NCI-H2171 (cell line): ENCODE measurements around the gene DNMT3A.

Experiments
- DNase-seq: peaks from one replicate; lab custom pipeline; 2025; lab: John Stamatoyannopoulos, UW

Gene DNMT3A

DNA sequence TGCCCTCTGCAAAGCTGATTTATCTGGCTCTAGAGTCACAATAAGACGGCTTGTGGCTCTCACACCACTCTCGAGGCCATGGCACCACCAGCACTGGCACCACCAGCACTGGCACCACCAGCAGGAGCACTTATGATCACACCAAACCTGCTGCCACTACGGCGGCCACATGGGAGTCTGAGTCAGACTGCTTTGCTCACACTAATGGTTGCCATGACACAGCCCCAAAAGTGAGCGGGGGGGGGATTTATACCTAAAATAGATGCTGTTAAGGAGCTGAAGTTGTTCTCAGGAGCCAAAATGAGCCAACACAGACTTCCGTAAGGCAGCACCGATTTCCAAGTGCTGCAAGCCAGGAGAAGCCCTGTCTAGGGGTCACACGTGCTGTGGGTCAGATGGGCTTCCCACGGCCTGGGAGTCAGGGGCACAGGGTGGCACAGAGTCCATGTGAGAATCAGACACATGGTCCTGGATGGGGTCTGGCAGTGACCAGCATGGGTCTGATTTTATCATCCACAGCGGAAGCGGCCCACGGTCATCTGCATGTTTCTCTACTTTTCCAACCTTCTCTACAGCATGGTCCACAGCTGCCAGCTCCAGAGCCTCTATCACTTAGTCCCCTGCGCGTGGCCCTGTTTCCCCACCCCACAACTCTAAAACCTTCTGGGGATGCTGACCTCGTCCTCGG is 16.7 kb downstream of the DNMT3A start:
- no peak for DNase-seq

DNA sequence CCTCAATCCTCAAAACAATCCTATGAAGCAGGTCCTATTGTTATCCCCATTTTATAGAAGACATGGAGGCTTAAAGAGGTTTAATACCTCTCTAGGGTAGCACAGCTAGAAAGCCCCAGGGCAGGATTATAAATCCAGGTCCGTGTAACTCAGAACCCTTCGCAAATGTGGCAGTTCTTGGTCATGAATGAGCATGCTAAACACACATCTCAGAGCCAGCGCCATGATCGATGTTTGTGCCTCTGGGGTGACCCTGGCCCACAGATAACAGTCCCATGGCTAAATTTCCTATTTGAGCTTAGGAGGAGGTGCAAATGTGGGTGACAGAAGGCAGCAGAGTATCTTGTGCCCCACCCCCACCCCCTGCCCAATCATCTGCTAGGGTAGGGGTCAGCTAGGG is 17.5 kb downstream of the DNMT3A start:
- no peak for DNase-seq

DNA sequence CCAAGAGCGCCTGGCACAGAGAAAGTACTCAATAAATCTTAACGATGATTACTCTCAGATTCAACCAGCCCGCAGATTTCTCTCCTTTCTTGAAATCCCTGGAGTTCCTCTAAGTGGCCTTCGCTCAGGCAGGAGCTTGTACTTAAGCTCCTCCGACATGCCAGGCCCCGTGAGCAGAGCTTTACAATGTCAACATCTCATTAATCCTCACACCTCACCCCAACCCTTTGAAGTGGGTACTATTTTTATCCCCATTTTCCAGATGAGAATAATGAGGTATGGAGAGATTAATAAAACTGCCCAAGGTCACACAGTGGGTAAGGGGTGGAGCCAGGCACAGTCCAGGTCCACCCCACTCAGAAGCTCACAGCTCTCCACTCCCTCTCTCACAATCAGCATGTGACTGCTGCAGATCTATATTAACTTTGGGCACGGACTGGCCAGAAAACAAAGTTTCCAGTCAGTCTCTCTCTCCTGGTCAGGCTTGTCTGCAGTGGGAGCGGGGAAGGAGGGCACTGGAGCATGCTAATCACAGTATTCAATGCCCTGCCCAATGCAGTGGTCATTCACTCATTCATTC is 18.0 kb downstream of the DNMT3A start:
- DNase-seq = no peak

DNA sequence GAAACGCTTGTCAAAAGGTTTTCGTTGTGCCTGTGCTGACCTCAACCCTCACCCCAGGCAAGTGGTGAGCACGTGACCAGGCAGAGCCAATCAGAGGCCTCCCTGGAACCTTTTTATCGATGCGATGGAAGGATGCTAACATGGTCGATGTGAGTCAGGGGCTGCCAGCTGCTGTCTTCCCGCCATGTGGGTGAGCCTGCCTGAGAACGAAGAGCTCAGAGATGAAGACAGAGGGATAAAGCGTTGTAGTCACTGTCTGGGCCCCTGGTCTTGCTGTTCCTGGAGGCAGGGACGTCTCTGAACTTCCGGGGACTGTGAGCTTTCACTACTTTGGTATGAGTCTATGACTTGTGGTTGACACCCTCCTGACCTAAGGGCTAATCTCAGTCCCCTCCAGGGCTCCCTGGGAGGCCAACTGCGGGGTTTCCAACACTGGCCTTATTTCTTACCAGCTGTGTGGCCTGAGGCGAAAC is 18.6 kb downstream of the DNMT3A start:
- DNase-seq = no peak

DNA sequence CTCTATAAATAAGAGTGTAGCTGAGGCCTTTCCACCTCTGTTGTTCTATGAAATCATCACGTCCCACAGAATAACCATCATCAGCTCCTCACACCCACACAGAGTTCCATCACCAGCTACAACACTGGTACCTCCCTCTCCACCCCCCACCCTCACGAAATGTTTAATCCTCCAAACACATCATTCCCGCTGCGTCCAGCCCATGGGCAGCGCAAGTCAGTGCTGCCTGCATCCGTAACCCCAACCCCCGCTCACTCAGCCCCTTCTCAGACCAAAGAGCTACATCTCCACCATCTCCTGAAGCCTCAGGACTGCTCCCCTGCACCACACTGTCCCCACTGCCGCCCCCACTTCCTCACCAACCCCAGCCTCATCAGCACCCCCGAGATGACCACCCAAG is 19.4 kb downstream of the DNMT3A start:
- DNase-seq = no peak

DNA sequence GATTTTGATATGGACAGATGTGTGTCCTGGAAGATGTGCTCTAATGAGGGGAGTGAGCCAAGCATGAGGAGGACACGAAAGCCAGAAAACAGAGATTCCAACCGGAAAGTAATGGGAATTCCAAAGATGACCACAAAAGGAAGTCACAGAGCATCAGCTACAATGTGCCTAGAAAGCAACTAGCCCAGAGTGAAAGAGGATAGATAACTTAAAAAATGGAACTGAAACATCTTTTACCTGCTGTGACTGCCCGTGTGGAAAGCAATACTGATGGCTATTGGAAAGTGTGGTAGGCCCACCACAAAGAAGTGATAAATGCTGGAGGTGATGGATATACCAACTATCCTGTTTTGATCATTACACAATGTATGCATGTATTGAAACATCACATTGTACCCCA is 21.6 kb downstream of the DNMT3A start:
- DNase-seq = no peak

DNA sequence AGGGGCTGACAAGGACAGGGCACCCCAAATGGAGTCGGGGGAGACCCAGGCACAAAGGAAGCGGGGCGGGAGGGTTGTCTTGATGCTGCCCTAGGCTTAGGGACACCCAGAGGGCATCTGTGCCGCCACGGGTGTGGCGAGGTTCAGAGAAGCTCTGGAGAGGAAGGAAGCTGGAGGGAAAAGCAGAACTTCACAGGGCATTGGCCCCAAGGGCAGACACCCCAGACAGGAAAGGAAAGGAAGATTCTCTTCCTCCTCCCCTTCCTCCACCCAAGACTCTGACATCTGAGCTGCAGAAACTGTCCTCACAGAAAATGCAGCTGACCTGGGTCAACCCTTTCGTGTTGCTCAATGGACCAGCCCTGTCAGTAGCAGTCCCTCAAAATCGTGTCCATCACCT is 25.6 kb downstream of the DNMT3A start:
- no peak for DNase-seq

DNA sequence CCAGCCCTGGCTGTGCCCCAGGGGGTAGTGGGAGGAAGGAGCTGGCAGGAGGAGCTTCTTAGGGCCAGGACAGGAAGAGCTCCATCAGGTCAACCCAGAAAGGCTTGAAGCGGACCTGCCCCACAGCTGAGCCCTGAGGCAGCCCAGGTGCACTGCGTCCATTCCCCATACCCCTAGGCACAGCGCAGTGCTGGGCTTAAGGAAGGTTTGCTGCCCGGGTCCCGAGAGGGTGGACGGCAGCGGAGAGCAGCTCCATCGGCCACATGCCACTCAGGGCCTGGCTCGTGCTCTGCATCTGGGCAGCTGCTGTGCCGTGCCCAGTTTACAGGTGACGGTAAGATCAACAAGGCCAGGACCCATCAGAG is 26.4 kb downstream of the DNMT3A start:
- DNase-seq = no peak

DNA sequence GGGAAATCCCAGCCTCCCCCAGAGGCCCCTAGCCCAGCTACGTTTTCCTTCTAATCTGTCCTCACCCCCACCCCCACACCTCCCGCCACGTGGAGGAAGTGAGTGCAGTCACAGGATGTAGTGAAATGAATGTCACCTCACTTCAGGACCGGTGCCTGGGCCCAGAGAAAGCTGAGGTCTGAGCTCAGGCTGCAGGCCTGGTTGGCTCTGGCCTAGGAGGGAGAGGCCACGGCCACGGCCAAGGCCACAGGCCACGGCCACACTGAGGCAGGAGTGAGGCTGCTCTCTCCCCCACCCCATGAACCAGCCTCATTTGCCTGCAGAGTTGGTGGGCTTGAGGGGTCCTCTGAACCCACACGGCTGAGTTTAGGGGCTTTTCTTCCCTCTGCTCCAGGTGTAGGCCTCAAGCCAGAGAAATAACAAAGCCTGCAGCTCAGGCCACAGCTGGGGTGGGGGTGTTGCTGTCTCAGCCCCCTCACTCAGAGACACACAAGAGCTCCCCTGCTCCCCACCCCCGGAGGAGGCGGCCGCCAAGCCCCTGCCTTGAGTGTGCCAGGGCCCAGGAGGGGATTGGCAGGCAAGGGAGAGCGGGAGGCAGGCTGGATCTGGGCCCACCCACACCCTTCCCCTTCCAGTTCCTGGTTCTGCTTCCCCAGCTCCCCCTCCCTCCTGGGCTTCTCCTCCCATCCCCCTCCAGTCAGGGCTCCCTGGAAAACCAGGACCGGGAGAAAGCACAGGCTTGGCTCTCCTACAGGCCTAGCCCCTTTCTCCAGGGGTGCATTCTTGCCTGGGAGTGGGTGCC is 27.0 kb downstream of the DNMT3A start:
- peak; percentile 72 for DNase-seq

DNA sequence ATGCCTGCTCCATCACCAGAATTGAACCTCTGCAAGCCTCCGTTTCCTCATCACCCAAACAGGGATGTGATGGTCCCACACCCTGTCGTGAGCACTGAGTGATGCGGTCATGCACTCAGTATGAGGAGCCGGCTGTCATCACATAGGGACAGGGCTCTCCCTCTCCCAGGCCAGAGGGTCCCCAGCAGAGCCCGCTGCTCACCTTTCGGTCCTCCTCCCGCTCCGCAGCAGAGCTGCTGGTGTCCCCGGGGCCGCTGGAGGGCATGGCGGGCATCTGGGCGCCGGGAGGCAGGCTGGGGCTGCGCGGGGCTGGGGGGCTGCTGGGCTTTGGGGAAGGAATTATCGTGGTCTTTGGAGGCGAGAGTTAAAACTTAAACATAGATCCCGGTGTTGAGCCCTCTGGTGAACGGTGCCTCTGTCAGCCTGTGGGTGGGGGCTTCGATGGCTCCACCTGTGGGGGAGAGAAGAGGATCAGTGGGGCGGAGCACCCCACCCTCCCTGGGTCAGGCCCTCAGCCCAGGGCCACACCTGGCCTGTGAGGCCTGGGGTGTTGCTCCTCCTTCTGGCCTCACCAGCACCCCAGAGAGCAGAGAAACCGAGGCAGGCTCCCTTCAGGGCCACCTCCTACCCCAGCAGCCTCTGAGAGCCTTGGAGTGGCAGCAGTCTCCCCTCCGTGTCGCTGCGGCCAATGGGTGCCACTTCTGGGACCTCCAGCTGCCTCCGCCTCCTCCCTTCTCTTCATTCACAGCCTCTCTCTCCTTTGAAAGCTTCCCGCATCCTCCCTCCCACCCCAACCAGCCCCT is 27.8 kb downstream of the DNMT3A start:
- no peak for DNase-seq

DNA sequence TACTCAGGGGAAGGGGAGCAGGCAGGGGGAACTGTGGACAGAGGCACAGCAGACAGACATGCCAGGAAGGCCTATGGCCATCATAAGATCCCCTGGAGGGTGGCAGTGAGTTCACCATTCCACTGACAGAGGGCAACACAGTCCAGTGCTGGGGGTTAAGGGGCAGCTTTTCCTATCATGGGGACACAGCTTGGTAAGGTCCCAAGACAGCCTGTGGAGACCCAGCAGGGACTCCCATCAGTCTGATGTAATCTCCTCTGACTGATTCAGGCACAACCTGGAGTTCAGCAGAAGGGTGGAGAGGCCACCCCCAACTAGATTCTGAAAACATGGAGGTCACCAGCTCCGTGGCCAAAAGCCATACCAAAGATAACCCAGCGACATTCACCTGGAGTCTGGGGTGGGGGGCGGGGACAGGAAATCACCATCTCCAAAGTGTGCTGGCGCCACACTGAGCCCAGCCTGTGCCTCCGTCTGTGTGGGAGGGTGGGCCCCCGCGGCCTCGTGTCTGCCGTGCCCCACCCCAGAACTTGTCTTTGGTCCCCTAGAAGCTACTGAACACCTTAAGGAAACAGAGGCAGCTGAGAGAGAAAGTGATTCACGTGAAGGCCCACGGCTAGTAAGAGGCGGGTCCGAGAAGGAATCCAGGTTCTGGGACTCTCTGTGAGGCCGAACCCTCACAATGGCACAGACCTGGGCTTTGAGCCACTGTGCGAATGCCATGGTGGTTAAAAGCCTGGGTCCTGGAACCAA is 28.6 kb downstream of the DNMT3A start:
- no peak for DNase-seq

DNA sequence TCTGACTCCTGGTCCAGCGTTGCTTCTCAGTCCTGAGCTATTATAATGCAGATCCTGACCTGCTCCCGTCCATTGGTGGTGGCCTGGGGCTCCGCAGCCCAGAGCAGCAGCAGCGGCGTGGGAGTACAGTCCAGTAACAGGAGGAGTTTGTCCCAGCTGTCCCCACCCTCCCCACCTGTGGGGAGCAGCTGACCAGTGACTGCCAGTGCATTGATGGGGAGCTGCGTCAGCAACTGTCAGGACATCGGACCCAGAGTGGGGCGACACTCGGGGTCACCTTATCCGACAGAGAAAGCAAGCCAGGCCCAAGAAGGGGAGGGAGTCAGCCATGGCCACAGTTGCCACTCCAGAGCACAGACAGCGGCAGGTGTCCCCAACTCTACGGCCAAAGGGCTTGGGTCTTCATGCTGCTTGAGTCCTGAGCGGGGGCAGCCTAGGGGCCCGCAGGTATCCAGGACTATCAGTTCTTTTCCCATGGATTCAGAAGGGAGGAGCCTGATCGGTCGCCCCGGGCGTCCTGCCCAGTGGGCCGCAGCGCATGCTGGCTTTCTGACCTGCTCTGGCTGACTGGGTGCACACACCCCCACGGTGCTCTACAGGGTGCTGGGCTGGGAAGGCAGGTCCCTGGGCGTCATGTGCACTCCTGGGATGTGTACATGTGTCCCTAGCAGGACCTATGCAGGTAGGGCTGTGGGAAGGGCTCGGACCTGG is 29.7 kb downstream of the DNMT3A start:
- no peak for DNase-seq

DNA sequence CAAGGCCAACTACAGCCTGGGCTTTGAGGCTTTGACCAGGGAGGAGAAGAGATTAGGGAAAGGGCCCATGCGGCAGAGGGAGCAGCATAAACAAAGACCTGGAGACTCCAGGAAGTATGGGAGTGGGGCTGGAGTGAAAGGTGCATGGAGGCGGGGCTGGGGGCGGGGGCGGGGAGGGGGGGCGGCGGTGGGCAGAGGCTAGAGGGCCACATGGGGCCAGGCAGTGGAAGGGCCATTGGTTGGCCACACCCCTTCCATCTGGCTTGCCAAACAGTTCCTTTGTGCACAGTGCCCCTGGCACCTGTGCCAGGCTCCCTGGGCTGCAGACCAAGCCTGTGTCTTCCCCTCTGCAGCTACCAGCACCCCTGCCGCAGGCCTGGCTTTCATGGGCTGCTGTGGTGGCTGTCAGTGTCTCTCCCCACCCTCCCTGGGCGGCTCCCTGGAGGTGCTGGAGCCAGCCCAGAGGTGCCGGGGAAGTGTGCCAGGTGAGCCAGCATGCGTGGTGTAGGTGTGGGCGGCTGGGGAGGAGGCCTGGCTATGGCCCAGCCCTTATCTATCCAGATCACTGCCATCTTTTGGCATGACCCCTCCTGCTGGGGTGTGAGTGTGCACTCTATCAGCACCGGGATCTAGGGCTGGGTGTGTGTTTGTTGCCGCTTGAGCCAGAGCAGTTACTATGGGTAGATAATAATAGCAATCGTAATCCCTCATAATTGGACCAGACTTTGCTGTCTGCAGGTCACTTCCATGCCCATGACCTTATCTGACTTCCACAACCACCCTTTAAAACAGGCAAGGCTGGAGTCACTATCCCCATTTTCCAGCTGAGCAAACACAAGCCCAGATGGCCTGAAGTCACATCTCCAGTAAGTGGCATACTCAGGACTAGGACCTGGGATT is 30.5 kb downstream of the DNMT3A start:
- DNase-seq = peak; percentile 84

DNA sequence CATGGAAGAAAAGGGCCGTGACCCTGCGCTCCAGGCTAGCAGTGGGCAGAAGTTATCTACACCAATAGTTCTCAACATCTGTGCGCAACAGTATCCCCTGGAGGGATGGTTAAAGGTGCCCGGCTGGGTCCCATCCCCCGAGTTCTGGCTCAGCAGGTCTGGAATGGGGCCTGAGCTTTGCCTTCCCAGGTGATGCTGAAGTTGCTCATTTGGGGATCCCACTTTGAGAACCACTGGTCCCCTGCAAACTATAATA is 31.1 kb downstream of the DNMT3A start:
- DNase-seq = peak; percentile 64

DNA sequence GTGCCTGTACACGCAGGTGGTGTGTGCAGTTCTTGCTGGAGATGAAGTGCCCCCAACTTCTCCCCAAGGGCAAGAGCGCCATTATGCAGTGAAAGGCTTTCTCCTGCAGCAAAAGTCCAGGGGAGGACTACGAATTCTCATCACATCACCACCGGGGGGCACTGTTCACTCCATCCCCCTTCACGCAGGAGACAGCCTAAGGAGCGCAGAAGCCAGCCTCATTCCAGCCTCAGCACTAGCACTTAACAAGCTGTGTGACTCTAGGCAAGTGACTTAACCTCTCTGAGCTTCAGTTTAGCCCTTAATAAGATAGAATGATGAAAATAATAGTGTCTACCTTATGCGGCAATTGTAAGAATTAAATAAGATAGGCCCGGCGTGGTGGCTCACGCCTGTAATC is 32.3 kb downstream of the DNMT3A start:
- DNase-seq = no peak

DNA sequence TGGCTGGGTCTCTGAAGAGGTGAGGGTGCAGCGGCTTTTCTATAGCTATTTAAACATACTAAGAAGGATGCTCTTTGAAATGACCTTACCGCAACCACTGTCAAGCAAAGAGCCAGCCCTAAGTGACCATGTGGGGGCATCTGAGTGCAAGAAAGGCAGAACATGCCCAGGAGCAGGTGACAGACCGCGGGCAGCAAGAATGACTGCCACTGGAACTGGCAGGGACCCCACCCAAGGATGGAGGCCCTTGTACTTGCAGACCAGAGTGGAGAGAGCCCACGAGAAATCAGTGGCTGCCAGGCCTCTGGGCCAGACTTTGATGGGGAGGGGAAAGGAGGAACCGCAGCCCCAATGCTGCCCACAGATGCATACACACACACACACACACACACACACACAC is 33.1 kb downstream of the DNMT3A start:
- no peak for DNase-seq

DNA sequence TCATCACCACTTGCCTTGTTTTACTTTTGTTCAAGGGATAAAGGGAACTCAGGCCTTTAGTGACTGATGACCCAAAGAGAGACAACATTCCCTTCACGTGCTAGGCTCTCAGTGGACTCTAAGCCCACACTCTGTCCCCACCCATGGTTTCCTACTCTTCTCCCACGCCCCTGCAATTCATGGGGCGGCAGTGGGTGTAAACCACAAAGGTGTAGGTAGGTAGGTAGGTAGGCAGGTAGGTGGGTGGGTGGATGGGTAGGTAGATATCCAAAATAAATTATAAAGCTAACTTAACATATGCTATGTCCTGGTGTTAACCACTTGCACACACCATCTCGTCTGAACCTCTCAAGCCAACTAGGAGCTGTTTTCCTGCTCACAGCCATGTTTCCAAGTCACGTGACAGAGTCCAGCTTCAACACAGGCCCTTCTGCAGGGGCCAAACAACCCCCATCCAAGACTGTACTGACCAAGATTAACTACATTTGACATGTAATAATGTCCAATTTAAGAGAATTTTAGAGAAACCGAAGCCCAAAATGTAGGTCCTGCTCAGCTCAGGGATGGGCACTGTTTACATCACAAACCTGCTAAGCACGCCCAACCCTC is 33.7 kb downstream of the DNMT3A start:
- DNase-seq = no peak

DNA sequence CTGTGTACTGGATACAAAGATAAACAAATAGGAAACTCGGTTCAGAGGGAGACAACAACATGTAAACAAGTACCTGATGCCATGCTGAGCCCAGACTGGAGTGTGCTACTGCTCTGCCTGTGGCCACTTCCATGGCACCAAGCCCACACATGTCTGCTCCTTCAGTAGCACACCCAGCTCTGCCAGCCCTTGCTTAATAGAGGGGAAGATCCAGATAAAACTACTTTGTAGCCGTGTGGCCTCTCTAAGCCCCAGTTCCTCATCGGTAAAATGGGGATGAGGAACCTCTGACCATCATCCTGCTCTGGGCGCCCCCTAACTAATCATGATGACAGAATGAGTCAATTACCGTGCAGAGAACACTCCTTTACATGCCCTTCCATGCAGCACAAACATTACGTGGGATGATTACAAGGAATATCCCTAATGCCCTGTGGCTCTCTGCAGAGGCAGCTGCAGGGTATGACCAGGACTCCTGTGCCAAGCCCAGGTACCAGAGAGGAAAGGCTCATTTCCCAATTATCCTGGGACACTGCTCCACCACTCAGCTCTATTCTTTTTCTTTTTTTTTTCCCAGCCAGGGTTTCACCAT is 34.9 kb downstream of the DNMT3A start:
- DNase-seq = no peak

DNA sequence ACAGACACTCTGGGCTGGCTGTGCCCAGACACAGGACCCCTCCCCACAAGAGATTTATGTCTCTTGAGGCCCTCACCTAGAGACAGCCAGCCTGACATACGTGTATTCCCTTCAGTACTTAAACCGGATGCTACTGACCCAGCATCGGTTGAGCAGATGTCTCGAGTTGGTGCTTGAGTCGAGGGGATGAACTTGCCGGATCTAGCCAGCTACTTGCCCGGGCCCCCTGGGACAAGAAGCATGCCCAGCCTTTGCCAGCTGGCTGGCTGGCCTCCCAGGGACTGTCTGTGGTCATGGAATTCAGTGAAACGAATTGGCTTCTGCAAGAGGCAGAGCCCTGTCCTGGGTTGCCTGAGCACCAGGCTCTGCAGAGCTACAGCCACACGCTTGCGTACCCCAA is 36.0 kb downstream of the DNMT3A start:
- DNase-seq = peak; percentile 80
